NCI-H146 treated with DMSO at 0.1 percent for 48 hours (cell line): ENCODE data around the gene SLC9A5.

ENCODE experiments used
- DNase-seq: peaks from one replicate; lab custom pipeline; 2025; ENCODE audit not compliant: unreplicated experiment; lab: John Stamatoyannopoulos, UW

Gene SLC9A5, protein sequence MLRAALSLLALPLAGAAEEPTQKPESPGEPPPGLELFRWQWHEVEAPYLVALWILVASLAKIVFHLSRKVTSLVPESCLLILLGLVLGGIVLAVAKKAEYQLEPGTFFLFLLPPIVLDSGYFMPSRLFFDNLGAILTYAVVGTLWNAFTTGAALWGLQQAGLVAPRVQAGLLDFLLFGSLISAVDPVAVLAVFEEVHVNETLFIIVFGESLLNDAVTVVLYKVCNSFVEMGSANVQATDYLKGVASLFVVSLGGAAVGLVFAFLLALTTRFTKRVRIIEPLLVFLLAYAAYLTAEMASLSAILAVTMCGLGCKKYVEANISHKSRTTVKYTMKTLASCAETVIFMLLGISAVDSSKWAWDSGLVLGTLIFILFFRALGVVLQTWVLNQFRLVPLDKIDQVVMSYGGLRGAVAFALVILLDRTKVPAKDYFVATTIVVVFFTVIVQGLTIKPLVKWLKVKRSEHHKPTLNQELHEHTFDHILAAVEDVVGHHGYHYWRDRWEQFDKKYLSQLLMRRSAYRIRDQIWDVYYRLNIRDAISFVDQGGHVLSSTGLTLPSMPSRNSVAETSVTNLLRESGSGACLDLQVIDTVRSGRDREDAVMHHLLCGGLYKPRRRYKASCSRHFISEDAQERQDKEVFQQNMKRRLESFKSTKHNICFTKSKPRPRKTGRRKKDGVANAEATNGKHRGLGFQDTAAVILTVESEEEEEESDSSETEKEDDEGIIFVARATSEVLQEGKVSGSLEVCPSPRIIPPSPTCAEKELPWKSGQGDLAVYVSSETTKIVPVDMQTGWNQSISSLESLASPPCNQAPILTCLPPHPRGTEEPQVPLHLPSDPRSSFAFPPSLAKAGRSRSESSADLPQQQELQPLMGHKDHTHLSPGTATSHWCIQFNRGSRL

DNA sequence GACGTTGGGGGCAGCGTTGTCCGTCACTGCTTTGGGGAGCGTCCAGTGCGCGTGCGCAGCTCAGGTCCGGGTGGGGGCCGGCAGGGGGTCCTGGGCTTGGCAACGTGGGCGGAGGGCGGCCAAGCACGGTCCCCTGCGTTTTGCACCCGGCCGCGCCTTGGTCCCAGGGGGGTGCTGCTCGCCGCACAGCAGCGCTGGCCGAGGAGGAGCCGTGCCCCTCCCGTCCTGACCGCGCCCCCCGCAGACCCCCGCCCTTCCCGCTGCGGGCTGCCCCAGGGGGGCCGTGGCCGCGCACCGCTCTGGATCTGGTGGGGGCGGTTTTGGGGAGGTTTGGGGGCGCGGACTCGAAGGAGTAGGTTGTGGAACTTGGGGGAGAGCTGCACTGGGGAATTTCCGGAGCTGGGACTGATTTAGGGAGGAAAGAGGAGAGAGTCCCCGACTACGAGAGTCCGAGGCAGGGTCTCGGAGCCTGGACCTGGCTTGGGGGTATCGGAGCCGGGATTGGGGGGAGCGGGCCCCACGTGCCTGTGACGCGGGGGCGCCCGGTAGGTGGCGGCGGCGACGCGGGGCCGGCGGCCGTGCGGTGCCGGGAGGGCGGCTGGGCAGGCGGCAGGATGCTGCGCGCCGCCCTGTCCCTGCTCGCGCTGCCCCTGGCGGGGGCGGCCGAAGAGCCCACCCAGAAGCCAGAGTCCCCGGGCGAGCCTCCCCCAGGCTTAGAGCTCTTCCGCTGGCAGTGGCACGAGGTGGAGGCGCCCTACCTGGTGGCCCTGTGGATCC, at the start of gene SLC9A5:
Gene SLC9A5, plus strand, starts transcription at position 579 of the 777 bp plus-strand sequence. Its CDS starts 36 bp downstream, at position 615.
- DNase-seq: no peak

DNA sequence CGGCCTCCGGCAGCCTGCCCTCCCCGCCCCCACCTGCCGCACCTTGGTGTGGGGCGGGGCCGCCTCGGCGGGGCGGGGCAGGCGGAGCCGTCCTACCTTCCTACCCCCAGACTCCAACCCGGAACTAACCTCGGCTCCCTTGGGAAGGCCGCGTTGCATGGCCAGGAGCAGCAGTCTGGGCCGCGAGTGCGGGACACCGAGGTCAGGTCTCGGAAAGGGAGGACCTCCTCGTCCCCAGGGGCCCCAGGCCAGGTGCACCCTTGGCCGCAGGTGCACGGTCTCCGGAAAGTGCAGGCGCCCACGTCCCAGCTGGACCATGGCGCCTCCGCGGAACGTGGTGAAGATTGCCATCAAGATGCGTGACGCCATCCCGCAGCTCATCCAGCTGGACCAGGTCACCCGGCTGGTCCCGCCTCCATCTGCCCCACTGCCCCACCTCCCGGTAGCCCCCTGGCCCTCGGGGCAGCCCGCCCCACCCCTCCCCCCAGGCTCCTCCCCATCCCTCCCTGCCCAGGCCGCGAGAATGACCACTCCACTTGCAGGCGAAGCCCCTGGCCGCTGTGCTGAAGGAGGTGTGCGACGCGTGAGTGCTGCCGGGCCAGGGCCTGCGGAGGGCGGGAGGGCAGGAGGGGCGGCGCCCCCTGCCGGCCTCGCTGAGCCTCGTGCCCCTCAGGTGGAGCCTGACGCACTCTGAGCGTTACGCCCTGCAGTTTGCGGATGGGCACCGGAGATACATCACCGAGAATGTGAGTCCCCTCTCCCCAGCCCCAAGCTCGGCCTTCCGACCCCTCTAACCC, 49.6 kb upstream of the SLC9A5 start, which contains the start of gene ELMO3:
Gene ELMO3, plus strand, starts transcription at position 121 of the 797 bp plus-strand sequence. Its CDS starts 196 bp downstream, at position 317.
- peak; percentile 49 for DNase-seq

DNA sequence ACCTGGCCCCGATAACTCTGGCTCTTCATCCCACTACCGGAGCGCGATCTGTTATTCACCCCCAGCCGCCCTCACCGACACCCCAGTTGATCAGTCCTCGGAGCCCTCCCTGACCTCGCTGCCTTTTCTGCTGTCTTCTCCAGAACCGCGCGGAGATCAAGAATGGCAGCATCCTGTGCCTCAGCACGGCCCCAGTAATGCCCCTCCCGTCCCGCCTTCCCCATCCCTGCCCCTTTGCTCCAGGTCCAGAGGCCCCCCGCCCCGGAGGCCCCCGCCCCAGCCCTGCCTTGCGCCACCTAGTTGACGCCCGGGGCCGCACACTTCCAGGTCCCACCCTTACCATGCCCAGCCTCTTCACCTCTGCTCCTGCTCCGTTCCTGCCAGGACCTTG, 49.0 kb upstream of the SLC9A5 start:
- DNase-seq: peak; percentile 25

DNA sequence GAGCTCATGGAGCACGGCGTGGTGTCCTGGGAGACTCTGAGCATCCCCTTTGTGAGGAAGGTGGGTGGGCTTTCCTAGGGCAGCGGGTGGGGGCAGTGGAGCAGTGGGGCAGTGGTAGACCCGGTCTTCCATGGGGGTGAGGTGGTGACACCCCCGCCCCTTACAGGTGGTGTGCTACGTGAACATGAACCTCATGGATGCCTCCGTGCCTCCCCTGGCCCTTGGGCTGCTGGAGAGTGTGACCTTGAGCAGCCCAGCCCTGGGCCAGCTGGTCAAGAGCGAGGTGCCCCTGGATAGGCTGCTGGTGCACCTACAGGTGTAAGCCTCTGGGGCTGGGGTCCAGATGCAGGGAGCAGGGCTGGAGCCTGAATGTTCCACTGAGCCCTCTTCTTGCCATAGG, 48.3 kb upstream of the SLC9A5 start:
- DNase-seq: no peak

DNA sequence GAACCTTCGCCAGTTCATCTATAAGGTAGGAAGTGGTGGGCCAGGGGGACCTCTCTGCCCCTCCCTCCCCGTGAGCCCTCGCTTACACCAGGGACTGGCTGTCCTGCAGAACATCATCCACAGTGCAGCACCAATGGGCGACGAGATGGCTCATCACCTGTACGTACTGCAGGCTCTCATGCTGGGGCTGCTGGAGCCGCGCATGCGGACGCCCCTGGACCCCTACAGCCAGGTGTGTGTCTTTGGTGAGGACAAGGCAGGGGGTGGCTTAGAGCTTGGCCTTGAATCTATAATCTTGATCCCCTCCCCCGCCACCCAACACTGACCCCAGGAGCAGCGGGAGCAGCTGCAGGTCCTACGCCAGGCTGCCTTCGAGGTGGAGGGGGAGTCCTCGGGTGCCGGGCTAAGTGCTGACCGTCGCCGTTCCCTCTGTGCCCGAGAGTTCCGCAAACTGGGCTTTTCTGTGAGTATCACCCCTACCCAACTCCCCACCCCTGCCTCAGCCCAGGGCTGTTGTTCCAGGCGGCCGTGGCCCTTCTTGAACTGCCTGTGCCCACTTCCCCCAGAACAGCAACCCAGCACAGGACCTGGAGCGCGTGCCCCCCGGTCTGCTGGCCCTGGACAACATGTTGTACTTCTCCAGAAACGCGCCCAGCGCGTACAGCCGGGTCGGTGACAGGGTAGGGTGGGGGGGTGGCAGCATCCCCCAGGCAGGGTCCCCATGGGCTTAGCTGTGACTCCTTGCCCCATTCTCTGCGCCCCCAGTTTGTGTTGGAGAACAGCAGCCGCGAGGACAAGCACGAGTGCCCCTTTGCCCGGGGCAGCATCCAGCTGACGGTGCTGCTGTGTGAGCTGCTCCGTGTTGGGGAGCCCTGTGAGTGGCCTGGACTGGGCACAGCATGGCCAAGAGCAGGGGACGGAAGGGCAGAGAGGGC, 47.1 kb upstream of the SLC9A5 start:
- no peak for DNase-seq

DNA sequence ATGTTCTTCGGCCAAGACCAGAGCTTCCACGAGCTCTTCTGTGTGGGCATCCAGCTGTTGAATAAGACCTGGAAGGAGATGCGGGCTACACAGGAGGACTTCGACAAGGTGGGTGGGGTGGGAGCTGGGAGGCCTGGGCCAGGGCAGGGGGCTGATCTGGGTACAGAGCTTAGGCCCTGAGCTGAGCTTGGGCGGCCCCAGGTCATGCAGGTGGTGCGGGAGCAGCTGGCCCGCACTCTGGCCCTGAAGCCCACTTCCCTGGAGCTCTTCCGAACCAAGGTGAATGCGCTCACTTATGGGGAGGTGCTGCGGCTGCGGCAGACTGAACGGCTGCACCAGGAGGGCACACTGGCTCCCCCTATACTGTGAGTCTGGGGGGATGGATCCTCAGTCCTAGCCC, 46.4 kb upstream of the SLC9A5 start:
- no peak for DNase-seq

DNA sequence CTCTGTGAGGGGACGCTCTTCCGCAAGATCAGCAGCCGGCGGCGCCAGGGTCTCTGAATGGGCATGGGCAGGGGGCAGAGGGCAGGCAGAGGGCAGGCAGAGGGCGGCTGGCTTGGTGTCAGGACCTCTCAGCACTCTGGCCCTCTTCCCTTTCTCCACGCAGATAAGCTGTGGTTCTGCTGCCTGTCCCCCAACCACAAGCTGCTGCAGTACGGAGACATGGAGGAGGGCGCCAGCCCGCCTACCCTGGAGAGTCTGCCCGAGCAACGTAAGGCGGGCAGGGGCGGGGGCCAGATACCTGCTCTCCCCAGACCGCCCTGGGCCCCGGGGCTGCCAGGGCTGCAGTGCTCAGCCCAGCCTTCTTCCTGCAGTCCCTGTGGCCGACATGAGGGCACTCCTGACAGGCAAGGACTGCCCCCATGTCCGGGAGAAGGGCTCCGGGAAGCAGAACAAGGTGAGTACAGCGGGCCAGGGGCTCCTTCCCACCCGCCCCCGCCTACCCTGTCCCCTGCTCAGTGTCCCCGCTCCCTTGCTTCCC, 45.8 kb upstream of the SLC9A5 start:
- no peak for DNase-seq

DNA sequence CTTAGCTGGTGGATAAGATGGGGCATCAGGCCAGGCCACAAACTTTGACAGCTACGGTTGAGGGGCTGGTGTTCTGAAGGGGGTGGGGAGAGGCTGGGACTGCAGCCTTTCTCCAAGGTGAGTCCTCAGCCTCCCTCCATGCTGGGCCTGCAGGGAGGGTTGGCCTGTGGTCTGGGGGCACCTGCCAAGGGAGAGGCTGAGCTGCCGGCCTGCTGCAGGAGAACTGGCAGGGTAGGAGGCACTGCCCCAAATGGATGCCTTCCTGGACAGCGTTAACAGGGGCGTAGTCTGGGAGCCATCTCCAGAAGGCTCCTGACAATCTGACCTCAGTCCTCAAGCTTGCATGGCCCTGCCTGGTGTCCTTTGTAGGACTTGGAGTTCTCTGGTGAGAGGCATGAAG, 44.7 kb upstream of the SLC9A5 start:
- DNase-seq: no peak

DNA sequence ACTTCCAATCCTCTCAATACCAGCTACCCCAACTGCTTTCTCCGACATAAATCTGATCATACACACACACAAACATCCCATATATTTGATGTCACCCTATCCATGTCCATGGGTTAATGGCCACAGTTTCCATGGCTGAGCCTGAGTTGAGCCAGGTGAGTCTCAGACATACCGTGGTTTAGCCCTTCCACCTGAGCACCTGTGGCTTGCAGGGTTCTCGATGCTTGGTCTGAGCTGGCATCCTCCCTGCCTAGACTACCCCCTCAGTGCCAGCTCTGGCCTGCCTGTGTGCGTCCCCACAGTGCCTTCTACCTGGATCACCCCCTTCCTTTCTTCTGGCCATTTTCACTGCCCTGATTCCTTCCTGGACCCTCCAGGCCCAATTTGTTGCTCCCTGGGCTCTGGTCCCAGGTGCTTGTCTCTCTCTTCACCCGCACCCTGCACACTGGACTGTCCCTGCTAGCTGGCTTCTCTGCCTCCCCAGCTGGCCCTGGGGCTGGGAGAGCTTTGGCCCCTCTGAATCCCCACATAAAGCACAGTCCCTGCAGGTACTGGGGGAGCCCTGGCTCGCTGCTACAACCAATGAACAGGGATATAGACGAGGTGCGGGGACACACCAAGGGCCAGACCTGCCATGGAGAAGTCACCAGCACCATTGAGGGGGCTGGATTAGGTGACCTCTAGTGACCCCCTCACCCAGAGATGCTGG, 42.5 kb upstream of the SLC9A5 start:
- DNase-seq: no peak

DNA sequence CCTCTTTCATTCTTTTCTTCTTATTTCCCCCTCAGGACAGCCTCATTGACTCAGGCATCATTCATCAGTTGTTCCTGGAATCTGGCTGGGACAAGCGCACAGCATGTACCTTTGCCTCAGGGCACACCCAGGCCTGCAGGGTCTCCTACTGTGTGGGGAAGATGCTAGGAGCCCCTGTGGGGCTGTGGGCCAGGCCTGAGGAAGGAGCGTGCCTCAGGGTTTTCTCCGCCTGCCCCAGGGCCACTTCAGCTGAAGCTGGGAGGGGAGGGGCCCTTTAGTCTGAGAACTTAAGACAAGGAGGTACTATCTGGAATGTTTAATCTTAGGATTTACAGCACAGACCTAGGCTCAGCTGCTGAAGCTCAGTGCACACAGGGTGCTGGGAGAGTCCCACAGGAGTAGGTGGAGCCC, 41.9 kb upstream of the SLC9A5 start:
- no peak for DNase-seq

DNA sequence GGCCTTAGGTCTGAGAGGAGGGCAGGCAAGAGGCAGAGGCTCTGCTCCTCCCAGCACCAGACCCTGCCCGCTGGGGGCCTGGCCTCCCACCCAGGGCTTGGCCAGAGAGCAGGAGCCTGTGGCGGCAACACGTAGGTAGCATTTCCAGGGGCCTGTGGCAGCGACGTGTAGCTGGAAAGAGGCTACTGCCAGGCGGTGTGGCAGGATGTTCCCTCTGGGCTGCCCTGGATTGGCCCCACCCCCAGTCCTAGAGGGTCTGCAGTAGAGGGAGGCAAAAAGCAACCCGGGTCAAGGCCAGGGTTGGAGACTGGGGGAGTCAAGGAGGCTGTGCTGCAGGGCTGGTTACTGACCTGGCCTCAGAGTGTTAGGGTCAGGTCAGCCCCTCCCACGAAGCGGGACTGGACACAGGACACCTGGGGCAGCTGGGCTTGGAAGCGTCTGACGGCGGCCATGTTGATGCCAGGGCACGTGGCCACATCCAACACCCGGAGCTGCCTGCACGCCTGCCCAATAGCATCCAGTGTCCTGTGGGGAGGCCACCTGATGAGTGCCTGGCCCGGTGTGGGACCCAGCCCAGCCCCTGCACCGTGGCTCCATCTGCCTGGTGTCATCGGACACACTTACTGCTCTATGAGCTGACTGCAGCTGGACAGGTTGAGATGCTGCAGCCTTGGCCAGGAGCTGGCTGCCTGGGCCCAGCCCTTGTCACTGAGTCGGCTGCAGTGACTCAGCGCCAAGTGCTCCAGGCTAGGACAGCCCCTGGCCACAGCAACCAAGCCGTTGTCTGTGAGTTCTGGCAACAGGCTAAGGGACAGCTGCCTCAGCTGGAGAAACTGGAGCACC, 41.3 kb upstream of the SLC9A5 start:
- no peak for DNase-seq

DNA sequence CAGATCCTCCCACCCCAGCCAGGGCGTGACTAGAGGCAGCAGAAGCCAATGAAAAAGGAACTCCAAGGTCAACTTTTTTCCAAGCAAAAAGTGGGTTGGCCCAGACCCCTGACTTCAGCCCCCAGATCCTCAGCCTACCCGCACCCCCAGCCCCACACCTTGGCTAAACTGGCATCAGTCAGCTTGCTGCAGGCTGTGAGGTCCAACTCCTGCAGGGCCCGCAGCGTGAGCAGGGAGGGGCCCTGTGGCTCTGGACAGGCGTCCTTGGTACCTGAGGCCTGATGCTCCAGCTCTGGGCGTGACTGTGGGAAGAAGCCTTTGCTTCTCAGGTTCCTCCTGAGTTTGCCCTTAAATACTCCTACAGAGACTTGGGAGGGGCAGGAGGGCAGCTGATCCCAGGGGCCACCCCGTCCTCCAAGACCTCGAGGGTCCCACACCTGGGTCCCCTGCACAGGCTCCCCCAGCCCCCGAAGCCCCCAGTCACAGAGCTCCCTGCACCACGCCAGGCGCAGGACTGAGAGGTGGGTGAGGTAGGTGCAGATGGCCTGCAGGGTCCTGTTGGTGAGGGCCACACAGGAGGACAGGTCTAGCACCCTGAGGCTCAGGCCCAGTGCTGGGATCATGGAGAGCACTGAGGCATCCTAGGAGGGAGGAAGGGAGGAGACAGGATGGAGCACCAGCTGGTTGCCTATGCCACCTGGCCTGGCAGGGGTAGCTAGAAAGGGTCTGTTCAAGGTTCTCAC, 40.5 kb upstream of the SLC9A5 start:
- no peak for DNase-seq

DNA sequence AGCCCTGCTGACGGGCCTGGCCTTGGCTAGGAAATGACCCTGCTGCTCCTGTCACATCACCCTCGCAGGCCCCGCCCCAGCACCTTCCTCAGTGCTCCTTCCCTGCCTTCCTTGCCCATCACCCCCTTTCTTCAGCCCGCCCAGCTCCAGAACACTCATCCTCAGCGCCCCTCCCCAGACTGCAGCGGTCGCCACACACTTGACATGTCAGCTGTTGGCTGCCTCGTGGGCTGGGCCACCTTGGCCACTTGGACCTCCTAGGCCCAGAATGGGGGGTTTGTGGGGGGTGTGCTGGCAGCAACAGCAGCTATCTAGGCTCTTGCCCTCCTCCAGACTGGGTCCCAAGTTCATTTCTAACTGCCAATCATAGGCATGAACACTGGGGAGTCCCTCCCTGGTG, 39.2 kb upstream of the SLC9A5 start:
- DNase-seq: no peak

DNA sequence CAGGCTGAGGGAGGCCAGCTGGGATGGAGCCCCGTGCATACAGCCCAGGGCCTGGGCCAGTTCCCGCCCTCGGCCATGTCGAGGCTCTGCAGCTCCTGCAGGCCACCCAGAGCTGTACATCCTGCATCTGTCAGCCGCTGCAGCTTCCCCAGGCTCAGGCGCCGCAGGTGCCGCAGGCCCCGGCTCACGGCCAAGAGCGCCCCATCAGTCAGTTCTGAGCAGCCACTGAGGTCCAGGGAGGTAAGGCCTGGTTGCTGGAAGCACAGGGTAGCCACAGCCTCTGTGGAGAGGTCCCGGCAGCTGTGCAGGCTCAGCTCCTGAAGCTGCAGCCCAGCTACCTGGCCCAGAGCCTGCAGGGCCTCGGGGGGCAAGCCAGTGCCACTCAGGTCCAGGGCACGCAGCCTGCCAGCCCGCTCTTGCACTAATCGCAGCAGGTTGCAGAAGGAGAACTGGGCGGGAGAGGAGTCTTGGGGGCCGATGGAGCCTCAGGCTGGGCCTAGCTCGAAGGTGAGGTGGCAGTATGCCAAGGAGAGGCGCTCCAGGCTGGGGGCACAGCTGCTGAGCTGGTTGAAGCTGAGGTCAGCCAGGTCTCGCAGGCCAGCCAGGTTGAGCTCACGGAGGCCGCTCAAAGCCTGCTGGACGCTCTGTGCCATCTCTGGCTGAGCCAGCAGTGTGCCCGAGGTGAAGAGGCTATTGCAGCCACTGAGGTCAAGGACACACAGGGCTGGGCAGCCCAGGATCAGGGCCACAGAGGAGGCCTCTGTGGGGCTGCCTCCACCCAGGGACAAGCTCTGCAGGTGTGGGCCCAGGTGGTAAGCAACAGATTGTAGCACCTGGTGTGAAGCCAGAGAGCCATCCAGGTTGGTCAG, 38.5 kb upstream of the SLC9A5 start:
- DNase-seq: no peak

DNA sequence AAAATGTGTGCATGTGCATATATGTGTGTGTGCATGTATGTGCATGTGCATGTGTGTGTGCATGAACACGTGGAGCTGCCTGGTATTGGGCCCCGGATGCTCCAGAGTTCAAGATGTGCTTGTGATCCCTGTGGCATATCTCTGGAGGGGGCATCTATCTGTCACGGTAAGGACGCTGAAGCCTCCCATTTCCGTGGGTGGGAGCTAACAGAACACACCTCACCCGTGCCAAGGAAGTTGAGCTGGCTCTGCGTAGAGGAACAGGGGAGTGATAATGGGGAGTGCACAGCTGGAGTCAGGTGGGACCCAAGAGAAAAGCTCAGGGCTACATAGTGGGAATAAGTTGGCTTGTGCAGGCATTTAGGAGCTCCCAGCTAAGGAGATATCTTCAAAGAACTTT, 37.1 kb upstream of the SLC9A5 start:
- no peak for DNase-seq

DNA sequence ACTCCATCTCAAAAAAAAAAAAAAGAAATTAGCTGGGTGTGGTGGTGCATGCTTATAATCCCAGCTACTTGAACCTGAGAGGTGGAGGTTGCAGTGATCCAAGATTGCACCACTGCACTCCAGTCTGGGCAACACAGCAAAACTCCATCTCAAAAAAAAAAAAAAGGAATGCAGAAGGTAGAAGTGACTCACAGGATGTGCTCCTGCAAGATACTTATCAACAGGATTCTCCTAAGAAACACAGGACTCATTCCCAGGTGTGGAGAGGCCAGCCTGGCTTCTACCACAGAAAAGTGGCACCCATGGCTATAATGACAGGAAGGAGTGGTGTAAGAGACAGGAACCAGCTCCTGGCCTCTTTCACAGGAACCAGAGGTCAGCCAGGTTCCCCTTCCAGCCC, 36.0 kb upstream of the SLC9A5 start:
- no peak for DNase-seq
